Ammon's horn (tissue), 1 donor: ENCODE measurements around the gene SQSTM1.

ENCODE experiments used
- DNase-seq: peaks from one replicate; pipeline ENCODE4 v3.0.0-alpha.2; 2016; ENCODE audit warnings: low spot score

SQSTM1 gene

DNA sequence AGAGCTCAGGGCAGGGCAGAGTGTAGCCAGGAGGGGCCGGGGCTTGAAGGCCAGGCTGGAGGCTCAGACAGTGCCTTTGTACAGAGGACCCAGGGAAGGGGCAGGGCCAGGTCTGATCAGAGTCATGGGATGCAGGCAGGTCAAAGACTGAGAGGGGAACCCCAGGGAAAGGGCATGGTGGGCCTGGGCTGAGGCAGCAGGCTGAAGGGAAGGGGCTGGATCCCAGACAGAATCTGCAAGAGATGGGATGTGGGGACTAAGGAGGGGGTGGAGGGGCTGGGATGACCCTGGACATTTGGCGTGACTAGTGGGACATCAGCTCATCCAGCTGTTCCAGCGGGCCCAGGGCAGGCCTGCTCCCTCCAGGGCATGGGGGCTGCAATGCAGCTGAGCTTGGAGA is 53.4 kb downstream of the SQSTM1 start:
- no peak for DNase-seq

DNA sequence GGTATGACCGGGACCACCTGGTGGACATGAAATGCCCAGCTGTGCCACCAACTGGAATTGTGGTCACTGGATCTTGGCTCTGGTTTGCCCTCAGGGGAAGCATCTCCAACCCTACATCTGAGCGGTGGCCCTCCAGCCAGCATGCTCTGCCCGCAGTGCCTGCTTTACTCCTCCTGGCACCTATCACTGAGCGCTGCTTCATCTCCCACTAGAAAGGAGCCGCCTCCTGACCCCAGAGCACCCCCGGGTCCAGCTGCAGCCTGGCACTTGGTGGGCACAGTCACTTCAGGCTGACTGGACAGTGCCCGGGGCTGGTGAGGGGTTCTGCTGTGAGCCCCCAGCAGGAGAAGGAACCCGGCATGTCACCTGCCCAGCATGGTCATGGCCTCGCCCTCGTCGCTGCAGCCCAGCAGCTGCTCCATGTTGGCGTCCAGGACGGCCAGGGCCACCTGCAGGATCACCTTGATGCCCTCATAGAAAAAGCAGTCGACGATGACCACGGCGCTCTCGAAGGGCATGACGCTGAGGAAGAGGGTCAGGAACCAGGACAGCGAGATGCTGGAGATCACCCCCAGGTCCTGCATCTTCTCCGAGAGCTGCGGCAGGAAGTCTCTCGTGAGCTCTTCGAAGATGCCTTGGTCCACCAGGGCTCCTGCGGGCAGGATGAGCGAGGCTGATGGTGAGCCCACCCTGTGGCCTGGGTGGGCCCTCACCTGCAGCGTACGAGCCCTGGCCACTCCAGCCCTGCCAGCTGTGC is 54.0 kb downstream of the SQSTM1 start:
- no peak for DNase-seq

DNA sequence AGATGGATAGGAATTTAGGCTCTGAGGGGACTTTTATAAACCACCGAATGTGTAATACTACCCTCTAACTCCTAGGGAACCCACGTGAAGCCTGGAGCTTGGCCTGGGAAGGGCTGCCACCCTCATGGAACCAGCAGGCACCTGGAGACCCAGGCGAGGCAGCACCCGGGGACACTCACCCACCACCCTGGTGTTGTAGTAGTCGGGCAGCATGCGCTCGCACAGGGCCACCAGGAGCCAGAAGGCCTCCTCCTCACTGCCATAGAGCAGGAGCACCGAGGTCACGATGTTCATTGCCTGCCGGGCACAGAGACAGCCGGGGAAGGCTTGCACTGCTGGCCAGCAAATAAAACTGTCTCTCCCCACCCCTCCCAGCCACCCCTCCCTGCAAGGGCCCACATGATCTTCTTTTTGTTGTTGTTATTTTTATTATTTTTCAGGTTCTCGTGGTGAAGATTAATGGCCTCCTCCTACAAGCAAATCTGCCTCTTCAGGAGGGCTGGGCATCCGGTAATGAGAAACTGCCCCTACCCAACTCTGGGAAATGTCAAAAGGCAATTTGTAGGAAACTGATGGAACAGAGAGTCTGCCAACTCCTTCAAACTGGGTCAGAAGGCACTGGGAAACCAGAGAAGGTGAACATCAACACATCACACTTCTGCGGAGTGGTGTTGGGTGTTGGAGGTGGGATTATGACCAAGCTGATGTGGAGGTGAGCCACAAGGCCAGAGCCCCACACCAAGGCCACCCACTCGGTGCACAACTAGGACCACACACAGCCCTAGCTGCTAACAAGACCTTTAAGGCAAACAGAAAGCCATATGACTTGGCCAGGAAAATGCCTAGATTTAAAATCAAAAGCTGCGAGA is 55.3 kb downstream of the SQSTM1 start:
- DNase-seq, result no peak

DNA sequence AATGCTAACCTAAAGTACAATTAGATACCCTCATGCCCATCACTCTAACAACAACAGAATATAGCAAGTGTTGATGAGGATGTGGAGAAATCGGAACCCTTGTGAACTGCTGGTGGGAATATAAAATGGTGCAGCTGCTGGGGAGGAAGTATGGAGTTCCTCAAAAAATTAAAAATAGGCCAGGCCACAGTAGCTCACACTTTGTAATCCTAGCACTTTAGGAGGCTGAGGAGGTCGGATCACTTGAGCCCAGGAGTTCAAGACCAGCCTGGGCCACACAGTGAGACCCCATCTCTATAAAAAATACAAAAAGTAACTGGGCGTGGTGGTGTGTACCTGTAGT is 55.9 kb downstream of the SQSTM1 start:
- DNase-seq, result no peak

DNA sequence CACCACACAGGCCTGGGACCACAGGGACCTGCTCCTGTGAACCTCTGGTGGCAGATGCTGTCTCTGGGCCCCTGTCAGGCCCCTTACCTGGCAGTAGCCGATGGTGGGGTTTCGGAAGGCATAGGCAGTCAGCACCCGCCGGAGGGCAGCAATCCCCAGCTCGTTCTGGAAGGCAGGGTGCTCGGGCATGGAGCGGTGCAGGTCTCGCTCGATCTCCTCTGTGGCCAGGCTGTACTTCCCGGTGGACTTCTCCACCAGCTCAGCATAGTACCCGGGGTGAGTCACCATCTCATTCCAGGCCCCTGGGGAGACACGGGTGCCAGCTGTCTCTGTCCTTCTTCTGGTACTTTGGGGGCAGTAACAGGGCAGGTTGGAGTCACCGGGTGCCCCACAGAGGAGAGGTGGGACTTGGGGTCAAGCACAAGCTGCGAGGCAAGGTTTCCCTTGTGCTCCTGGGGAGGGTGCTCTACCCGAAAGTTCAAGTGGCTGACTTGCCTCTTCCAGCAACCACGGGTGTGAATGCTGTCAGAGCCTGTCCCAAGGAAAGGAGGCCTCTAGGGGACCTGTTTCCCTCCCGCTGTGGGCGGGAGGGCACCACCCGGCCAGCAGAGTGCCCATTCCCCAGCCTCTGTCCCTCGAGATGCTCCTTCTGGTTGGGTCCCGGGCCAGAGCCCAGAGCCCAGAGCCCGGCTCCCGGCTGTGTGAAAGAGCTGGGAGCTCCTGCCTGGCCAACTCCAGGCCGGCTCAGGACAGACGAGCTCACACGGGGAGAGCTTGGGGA is 57.7 kb downstream of the SQSTM1 start:
- DNase-seq, result no peak

DNA sequence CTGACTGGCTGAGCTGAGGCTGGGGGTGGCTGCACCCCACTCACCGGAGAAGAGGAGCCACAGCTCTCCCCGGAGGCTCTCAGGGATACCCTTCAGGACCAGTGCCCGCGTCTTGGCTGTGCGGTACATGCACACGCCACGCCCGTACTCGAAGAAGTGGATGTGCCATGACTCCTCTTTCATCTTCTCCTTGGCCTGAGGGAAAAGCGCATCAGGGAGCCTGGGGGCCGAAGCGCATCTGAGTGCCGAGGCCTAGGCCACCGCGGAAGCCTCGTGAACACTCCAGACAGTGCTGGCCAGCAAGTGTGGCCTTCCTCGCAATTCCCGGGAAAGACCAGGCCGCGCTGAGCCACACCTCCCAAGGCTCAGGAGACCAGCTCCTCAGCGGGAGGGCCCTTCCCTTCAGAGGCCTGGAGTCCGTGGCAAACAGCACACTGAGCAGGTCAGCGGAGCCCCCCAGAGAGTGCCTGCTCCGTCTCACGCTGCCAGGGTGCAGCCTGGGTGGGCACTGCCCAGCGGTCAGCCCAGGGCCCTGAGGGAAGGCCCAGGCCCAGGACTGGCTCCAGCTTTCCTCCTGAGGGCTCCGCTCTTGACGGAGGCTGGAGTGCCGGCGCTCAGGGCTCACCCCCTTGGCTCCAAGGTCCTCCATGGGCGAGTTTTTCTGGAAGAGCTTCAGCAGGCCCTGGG is 58.4 kb downstream of the SQSTM1 start:
- no peak for DNase-seq

DNA sequence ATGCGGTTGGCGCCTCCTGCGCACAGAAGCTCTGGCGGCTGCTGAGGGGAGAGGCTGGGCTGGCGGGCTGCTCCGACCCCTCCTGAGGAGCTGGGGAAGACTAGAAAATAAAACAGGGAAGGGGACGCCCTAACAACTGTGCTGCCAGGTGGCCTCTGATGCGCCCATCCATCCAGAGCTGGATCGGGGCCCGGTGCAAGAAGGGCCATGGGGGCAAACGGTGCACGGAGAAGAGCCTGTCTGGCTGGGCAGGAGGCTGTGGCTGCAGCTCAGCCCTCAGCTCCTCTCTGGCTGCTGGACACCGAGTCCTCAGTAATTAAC is 58.9 kb downstream of the SQSTM1 start:
- DNase-seq, result no peak

DNA sequence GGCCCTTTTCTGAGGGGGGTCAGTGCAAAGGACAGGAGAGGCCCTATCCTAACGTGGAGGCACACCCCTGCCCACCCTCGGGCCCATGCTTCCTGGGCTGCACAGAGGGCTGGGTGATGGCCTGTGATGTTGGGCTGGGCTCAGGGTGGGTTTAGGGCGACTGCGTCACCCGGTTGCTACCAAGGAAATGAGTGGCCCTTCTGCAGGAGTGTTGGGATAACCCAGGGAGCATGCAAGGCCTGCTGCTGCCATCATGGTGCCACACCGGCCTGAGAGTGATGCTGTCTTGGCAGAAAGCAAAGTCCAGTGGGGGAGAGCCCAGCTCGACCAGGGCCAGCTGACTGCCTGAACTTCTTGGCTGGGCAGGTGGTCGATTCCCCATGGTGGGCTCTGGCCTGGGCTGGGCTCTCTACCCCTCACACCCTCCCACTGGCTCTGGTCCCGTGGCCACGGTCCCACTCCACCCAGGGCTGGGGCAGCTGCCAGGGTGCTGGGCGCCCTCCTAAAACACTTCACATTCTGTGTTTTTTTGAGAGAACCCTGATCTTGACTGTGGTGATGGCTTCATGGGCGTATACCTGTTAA is 59.5 kb downstream of the SQSTM1 start:
- DNase-seq, result no peak

DNA sequence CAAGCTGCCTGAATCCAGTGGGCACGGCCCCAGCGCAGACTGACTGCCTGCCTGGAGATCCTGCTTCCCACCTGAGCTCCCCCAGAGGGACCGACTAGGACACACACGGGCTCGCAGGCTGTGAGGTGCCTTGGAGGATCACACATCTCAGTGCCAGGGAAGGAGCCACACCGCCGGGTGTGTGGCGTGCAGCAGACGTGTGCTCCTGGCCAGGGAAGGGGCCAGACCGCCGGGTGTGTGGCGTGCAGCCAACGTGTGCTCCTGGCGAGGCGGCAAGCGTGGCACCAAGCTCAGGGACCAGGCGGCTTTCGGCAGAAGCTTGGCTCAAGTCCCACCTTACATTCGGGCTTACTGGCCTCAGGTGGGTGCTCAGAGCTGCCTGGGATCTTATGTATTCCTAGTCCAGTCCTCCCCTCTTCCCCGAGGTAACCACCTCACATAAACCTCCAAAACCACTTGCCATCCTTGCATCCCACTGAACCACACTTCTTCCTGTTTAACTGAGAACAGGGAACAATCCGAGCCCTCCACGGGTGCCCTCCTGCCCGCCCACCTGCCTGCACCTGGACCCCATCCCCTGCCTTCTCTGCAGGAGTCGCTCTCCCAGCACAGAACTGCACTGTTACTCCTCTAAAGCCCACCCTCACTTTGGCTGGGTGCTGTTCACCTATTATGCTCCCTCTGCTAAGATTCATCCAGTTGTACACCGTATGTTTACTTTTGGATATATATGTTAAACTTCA is 60.3 kb downstream of the SQSTM1 start:
- DNase-seq, result no peak

DNA sequence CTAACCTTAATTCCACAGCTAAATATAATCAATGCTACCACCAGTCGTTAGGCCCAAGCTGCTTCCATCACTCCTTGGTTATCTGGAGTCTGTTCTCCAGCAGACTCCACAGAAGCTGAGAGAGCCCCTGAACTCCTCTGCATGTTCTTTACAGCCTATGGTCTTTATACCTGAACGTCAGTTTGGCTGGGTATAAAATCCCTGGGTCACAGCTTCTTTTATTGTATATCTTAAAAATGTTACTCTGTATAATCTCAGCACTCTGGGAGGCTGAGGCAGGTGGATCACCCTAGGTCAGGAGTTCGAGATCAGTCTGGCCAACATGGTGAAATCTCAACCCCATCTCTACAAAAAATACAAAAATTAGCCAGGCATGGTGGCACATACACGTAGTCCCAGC is 61.6 kb downstream of the SQSTM1 start:
- no peak for DNase-seq

DNA sequence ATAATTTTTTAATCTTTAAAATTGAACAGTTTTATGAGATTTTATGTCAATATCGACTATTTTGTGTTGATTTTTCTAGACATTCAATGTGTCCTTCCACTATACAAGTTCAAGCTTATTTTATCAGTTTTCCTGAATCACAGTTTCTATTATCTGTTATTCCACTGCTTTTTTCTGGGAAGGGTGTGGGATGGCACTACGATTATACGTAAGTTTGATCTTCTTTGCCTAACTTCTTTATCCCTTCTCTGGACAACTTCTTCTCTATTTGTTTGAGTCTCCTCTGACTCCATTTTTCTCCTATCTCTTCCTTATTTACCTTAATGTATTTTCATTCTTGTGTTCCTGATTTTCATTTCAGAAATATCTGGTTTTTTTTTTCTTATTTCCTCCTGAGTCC is 62.5 kb downstream of the SQSTM1 start:
- DNase-seq, result no peak

DNA sequence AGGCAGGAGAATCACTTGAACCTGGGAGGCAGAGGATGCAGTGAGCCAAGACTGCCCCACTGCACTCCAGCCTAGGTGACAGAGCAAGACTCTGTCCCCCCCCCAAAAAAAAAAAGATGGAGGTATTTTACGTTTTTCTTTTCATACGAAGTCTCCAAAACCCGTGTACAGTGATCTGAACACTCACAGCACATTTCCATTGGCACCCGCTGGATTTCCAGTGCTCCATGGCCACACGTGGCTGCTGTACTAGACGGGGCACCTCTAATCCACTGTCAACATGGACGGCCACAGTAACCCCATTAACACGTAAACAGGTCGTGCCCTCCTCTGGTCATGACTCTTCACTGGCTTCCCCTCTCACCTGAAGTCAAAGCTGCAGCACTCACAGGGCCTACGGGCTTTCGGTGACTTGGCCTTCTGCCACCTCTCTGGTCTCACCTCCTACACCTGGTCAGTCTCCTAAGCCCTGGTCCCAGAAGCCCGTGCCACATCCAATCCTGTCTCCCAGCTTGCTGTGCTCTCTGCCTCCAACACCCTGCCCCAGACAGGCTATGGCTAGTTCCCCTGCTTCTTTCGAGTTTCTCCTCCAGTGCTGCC is 64.9 kb downstream of the SQSTM1 start:
- DNase-seq, result no peak

DNA sequence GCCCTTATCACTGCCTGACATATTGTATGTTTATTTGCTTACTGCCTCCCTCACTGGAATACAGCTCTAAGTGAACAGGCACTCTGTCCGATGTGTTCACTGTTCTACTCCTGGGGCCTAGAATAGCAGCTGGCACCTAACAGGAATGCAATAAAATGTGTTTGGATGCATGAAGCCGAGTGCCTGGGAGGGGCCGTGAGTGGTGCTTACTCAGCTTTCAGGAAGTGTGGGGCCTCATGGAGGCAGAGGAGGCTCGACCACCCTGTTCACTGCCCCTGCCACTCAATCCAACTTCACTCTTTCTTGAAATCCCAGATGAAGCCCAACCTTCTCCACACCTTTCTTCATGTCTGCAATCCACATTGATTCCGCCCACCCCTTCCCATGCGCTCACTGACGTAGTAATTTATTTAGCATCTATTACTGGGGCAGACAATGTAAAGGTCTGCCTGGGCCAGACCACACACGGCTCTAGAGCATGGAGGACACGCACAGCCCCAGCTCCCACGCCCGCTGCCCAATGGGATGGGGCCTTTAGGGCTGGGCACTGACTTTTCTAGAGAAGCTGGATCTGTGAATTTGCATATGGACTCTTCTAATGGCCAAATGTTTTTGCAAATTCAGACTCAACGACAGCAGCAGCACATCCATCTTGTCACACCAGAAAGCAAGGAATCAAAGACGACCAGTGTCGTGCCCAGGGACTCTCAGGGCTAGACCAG is 65.6 kb downstream of the SQSTM1 start:
- peak; percentile 28 for DNase-seq

DNA sequence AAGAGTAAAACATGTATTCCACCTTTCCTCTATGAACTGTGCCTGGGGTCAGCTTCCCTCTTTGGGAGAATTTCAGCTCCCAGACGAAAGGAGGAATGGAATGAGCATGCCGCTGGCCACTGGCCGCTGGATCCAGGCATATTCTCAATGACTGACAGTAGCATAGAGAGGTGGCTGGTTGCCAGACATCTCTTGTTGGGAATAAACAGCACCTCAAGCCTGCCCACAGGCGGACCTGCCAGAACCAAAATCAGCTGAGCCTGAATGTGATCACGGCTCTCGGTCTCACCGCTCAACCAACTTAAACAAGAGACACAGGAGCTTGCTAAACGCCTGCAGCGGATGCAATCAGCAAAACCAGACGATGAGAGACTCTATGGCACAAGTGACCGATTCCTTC is 66.4 kb downstream of the SQSTM1 start:
- DNase-seq, result no peak
